NOMO-1 treated with dmso at 0.1 percent for 144 hours (cell line): Measurements from ENCODE around the gene USH2A.
"Not testable (repeated sequence)": the region's sequence is repeated elsewhere in the genome, so short reads cannot be mapped to it uniquely, and the experiment has no call there.

Source experiments
- DNase-seq: peaks from one replicate; lab custom pipeline; 2025; ENCODE audit not compliant: unreplicated experiment; lab: John Stamatoyannopoulos, UW

USH2A gene

DNA sequence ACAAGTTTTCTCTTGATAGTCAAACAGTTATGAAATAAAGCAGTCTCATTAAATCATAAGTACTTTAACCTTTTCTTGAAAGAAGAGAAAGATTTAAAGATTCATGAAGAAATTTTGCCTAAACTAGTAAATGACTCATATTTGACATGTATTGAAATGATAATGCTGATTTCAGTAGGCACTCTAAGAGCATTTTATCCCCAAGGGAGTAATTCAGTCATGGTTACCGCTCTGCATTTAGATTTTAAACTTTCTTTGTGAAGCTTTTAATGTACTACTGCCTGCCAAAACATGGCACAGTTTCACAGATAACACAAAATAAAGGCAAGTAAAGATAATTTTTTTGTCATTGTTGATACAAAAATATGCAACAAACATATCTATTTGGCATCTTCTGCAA, 6.8 kb downstream of the USH2A start:
- no peak for DNase-seq

- no peak for DNase-seq
Observed at GRCh38 chr1:216410026-216410425, 13.2 kb downstream of the USH2A start.

DNA sequence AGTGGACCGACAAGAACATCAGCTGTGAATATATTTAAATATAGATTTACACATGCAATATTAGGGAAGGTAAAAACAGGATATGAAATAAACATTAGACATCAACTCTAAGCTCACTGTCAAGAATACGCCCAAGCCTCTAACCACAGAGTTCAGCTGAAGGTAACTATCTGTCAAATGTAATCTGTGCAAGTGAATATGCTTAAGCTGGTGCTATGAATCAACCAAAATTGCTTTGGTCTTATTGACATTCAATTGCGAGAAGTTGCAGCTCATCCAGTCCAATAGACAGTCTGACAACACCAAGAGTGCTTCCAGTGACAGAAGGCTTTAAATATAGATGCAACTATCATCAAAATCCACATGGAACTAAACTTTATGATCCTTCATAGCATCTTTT, 32.3 kb downstream of the USH2A start:
- DNase-seq = no peak

GRCh38 chr1:216389774-216390173, 33.5 kb downstream of the USH2A start:
- no peak for DNase-seq

- no peak for DNase-seq
Observed at GRCh38 chr1:216388558-216388957, 34.7 kb downstream of the USH2A start.

GRCh38 chr1:216387782-216388181, 35.5 kb downstream of the USH2A start:
- no peak for DNase-seq

DNA sequence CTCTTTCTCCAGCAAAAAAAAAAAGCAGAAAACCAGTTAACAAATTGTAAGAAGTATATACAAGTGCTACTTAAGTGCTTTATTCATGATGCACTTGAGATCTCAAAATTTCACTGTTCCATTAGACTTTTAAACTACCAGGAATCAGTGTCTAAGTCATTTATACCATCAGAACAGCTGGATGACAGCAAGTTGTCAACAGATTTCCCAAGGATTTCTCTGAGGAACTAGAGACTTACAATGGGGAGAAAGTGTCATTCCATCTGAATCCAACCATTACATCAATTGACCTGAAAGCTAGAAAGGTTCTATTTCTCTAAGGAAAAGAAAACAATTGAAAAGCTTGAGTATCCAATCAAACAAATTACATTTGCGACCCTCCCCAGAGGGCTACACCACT, 43.8 kb downstream of the USH2A start:
- no peak for DNase-seq

DNA sequence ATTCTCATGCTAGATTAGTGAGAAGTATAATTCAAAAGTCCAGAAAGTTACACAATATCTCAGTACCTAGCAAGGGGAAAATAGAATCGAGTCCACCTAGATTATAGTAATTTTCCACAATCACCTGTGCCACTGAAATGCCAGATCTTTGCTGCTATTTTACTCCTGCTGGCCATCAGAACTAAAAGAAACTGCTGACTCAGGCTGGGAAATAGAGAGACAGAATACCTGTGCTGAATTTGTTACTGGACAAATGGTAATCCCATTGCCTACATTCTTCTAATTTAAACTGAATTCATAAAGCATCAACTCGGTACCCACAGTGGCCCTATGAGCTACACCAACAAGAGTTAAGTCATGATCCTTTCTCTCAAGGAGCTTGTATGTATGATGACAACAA, 55.0 kb downstream of the USH2A start:
- DNase-seq = no peak

- DNase-seq = no peak
Observed at GRCh38 chr1:216366979-216367378, 56.3 kb downstream of the USH2A start.

DNA sequence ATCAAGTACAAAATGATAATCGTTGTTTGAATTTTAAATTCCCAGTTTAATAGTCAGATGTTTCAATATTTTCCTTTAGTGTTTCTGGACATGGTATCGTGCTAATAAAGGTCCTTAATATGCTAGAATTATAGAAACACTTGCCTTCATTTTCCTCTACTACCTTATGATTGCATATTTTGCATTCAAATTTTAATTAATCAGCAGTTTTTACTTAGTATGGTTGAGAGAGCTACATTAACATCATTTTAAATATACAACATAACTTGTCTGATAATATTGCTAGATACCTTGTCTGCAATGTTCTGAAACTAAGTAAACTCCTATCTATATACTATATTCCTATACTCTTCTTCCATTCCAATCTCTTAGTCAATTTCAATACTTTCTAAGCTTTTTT, 66.3 kb downstream of the USH2A start:
- DNase-seq = no peak

DNA sequence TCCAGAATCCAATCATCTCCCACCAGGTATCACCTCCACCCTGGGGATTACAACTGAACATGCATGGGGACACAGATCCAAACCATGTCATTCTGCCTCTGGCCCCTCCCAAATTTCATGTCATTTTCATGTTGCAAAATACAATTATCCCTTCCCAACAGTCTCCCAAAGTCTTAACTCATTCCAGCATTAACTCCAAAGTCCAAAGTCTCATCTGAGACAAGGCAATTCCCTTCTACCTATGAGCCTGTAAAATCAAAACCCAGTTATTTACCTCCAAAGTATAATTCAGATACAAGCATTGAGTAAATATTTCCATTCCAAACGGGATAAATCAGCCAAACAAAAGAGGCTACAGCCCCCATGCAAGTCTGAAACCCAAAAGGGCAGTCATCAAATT, 73.1 kb downstream of the USH2A start:
- DNase-seq = no peak

GRCh38 chr1:216346526-216346925, 76.7 kb downstream of the USH2A start:
- no peak for DNase-seq

- not testable (repeated sequence) for DNase-seq
Observed at GRCh38 chr1:216340542-216340941, 82.7 kb downstream of the USH2A start.

DNA sequence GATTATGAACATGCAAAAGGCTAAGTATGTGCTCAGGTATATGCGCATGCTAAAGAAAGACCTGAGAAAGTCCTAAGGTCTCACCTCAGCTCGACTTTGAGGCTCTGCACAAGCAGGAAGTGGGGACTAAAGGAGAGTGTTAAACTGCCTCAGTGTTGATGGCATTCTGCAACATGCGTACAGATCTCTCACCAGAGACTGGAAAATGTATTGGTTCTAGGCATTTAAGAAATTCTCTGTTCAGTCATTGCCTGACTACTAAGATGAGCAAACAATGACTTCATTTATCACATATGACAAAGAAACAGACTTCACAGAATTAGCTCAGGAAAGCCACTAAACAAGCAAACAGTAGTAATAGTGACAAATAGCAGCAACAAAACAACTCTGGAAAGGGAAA, 90.8 kb downstream of the USH2A start:
- no peak for DNase-seq

DNA sequence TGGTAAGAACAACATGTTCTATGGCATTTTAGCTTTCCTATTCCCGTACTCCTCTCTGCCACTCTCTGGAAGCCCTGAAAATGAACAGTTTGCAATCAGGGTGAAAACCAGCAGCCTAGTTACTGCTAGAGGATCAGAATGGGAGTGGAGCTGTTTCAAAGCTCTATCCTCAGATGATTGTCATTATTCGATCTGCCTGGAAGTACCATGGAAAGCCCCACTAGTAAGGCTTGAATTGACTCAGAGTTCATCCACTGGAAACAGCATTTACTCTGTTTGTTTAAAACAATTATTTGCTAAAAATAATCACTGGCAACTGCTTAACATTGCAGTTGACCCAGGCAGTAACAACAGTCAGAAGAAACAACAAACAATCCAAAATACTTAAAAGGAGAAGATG, 91.2 kb downstream of the USH2A start:
- DNase-seq = no peak

GRCh38 chr1:216331211-216331610, 92.0 kb downstream of the USH2A start:
- DNase-seq = no peak

GRCh38 chr1:216330262-216330661, 93.0 kb downstream of the USH2A start:
- no peak for DNase-seq

- DNase-seq = no peak
Observed at GRCh38 chr1:216325946-216326345, 97.3 kb downstream of the USH2A start.

DNA sequence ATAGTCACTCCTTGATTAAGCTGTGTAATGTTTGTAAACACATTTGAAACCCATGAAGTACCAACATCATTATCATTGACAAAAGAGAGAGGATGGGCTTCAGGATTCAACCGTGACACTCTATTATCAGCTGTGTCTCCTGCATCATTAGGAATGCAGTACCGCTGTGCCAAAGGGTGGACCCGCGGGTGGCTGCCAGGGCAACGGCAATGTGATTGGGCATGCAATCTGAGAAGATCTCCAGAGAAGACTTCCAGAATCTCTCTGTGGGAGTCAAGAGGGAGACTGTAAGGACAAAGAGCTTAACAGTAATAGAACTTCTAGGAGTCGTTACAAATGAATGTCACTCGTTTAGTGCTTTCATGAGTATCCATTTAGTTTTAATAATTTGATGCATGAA, 97.9 kb downstream of the USH2A start:
- DNase-seq = no peak

- no peak for DNase-seq
Observed at GRCh38 chr1:216323344-216323743, 99.9 kb downstream of the USH2A start.

GRCh38 chr1:216314379-216315095, 108.7 kb downstream of the USH2A start:
- no peak for DNase-seq

GRCh38 chr1:216310776-216311175, 112.5 kb downstream of the USH2A start:
- DNase-seq = no peak

GRCh38 chr1:216306830-216307229, 116.4 kb downstream of the USH2A start:
- no peak for DNase-seq
